HepG2 (cell line): Measurements from ENCODE around the gene IL1RAP. TPM values are rescaled to one million over a fixed set of nuclear protein-coding genes. Genes with fewer than 3 reads are reported as not detected.

Source experiments
- ATAC-seq: fragments of 200-7000 bp; cut with Tn5 transposase; 3 replicates; pipeline ENCODE4 v1.9.1; 2020; ENCODE audit warnings: mild to moderate bottlenecking, moderate library complexity
- BruUV-seq: library from RNA; stranded (reverse); fragments of 400-500 nt; replicated peaks from 2 replicates; lab custom pipeline; 2021; lab: Mats Ljungman, UMichigan
- CTCF ChIA-PET: fragments of 300-600 bp; formaldehyde crosslinking; extraction: SDS; loops from one replicate; lab custom pipeline; 2021; ENCODE audit warnings: low total read pairs, inconsistent platforms, low intra/inter-chr PET ratio; lab: Yijun Ruan, JAX
- POLR2A ChIA-PET: fragments of 350-600 bp; sonication (Branson Sonifier 250); formaldehyde crosslinking; loops from one replicate; lab custom pipeline; 2020; ENCODE audit warnings: antibody characterized with exemption, inconsistent platforms; lab: Yijun Ruan, JAX
- DNase-seq: peaks from one replicate; pipeline ENCODE4 v3.0.0-alpha.2; 2015; ENCODE audit warnings: low spot score
- FAIRE-seq: peaks from 3 replicates; lab custom pipeline; 2011; peaks lifted over from hg19 to GRCh38; lab: Jason Lieb, UNC
- H2AFZ ChIP-seq: one replicate; pipeline ENCODE4 v1.6.1; 2011; ENCODE audit warnings: low read length, inconsistent platforms
- H3K27ac ChIP-seq: fragments of 300-600 bp; 3 replicates; pipeline ENCODE4 v1.8.0; 2011; ENCODE audit warnings: mixed run types, mild to moderate bottlenecking, mixed read lengths, low read length, inconsistent platforms; ENCODE audit not compliant: insufficient read depth; ENCODE audit errors: extremely low read length
- H3K27me3 ChIP-seq, 2 experiments: fragments of 200-600 bp in 1 of 2; 2 replicates in 1 of 2; 3 replicates in 1 of 2; pipeline versions ENCODE4 v1.6.0 to v1.8.0; 2011; ENCODE audit warnings: low read length in 2 of 2, mild to moderate bottlenecking in 2 of 2, moderate library complexity in 2 of 2, inconsistent platforms in 1 of 2; ENCODE audit not compliant: insufficient read depth in 2 of 2, control insufficient read depth in 1 of 2
- H3K36me3 ChIP-seq, 2 experiments: fragments of 200-600 bp in 1 of 2; replicated peaks in 1 of 2; 2 replicates in 1 of 2; 3 replicates in 1 of 2; pipeline versions ENCODE4 v1.5.1 to v1.8.0; 2011; ENCODE audit warnings: low read length in 2 of 2, inconsistent platforms in 1 of 2; ENCODE audit not compliant: insufficient read depth in 2 of 2, control insufficient read depth in 1 of 2
- H3K4me1 ChIP-seq: 2 replicates; pipeline ENCODE4 v1.5.1; 2012; ENCODE audit warnings: low read length, inconsistent platforms; ENCODE audit not compliant: insufficient read depth
- H3K4me2 ChIP-seq: 2 replicates; pipeline ENCODE4 v1.6.0; 2011; ENCODE audit warnings: low read depth, low read length, inconsistent platforms
- H3K4me3 ChIP-seq, 3 experiments: fragments of 200-600 bp in 1 of 3; sonication (generic), shearing (Covaris generic) in 1 of 3; replicated peaks in 1 of 3; 2 replicates each; pipeline ENCODE4 v1.5.1; 2011 to 2016; ENCODE audit warnings: low read length in 3 of 3, inconsistent platforms in 2 of 3, low read depth in 2 of 3, mild to moderate bottlenecking in 2 of 3, control low read depth in 1 of 3, mixed read lengths in 1 of 3; ENCODE audit not compliant: insufficient read depth in 1 of 3
- H3K79me2 ChIP-seq: one replicate; pipeline ENCODE4 v1.6.1; 2011; ENCODE audit warnings: low read length, inconsistent platforms; ENCODE audit not compliant: insufficient read depth
- H3K9ac ChIP-seq: 2 replicates; pipeline ENCODE4 v1.6.0; 2011; ENCODE audit warnings: mild to moderate bottlenecking, low read depth, low read length, inconsistent platforms; ENCODE audit not compliant: insufficient read depth
- H3K9me3 ChIP-seq: 2 replicates; pipeline ENCODE4 v1.5.1; 2012; ENCODE audit warnings: mild to moderate bottlenecking, low read length
- H4K20me1 ChIP-seq: 2 replicates; pipeline ENCODE4 v1.6.0; 2011; ENCODE audit warnings: inconsistent platforms, mild to moderate bottlenecking, low read length, moderate library complexity; ENCODE audit not compliant: insufficient read depth
- CBX1 ChIP-seq: IDR thresholded peaks from one replicate; pipeline ENCODE4 v1.6.1; 2016; ENCODE audit warnings: antibody characterized with exemption, low read depth
- HDAC2 ChIP-seq: sonication (generic); formaldehyde crosslinking; IDR thresholded peaks from 2 replicates; pipeline ENCODE4 v1.4.0; 2020; ENCODE audit warnings: missing genetic modification reagents
- KLF15 ChIP-seq: sonication (generic); formaldehyde crosslinking; IDR thresholded peaks from 2 replicates; pipeline ENCODE4 v1.8.1; 2023; ENCODE audit warnings: borderline replicate concordance, mild to moderate bottlenecking, inconsistent platforms, missing genetic modification reagents, mixed read lengths
- MTA1 ChIP-seq: sonication (generic); formaldehyde crosslinking; IDR thresholded peaks from 2 replicates; pipeline ENCODE4 v1.4.0; 2020; ENCODE audit warnings: missing genetic modification reagents, mild to moderate bottlenecking, borderline replicate concordance
- MXD3 ChIP-seq: IDR thresholded peaks from 2 replicates; pipeline ENCODE4 v1.6.1; 2016; ENCODE audit warnings: mild to moderate bottlenecking, missing biosample characterization, missing genetic modification reagents
- NKX3-1 ChIP-seq: sonication (generic); formaldehyde crosslinking; IDR thresholded peaks from 2 replicates; pipeline ENCODE4 v1.5.0; 2020; ENCODE audit warnings: missing genetic modification reagents
- PAXIP1 ChIP-seq: sonication (generic); formaldehyde crosslinking; conservative IDR thresholded peaks from 2 replicates; pipeline ENCODE4 v1.4.0; 2020; ENCODE audit warnings: mild to moderate bottlenecking, missing genetic modification reagents, moderate library complexity
- RCOR2 ChIP-seq: IDR thresholded peaks from 2 replicates; pipeline ENCODE4 v1.6.1; 2016; ENCODE audit warnings: missing biosample characterization, missing genetic modification reagents
- SP4 ChIP-seq: sonication (generic); formaldehyde crosslinking; IDR thresholded peaks from 2 replicates; pipeline ENCODE4 v1.8.1; 2023; ENCODE audit warnings: mild to moderate bottlenecking, missing genetic modification reagents
- ZNF446 ChIP-seq: sonication (generic); formaldehyde crosslinking; IDR thresholded peaks from 2 replicates; pipeline ENCODE4 v1.5.0; 2020; ENCODE audit warnings: mild to moderate bottlenecking, missing genetic modification reagents
- ZNF501 ChIP-seq: sonication (generic); formaldehyde crosslinking; IDR thresholded peaks from 2 replicates; pipeline ENCODE4 v1.5.1; 2020; ENCODE audit warnings: mild to moderate bottlenecking, moderate library complexity, missing genetic modification reagents
- ZNF790 ChIP-seq: sonication (generic); formaldehyde crosslinking; IDR thresholded peaks from 2 replicates; pipeline ENCODE4 v1.8.0; 2022; ENCODE audit warnings: missing genetic modification reagents, mild to moderate bottlenecking, borderline replicate concordance
- ZNF850 ChIP-seq: sonication (generic); formaldehyde crosslinking; conservative IDR thresholded peaks from 2 replicates; pipeline ENCODE4 v1.9.0; 2021; ENCODE audit warnings: mild to moderate bottlenecking, missing genetic modification reagents
- WGBS: methylation state at CpG from one replicate; pipeline ENCODE4 v1.1.6; 2017; ENCODE audit warnings: low lambda C conversion rate; 5-methylcytosine and 5-hydroxymethylcytosine counted together
- in situ Hi-C: cut with HindIII; loops from 2 replicates; pipeline ENCODE4 v1.10.0; 2017; ENCODE audit warnings: low pct_unique_long_range_greater_than_20kb; ENCODE audit not compliant: extremely low pct_ligation_motif_present
- intact Hi-C: fragments of 100-400 bp; cut with micrococcal nuclease; formaldehyde crosslinking; loops from one replicate; pipeline ENCODE4 v1.10.0; 2022; ENCODE audit not compliant: unreplicated experiment
- polyA plus RNA-seq, 8 experiments: library from polyadenylated mRNA; depleted of rRNA in 3 of 8; stranded (reverse) in 7 of 8; unstranded in 1 of 8; fragments of >200 nt; fragmentation: Illumina TruSeq in 4 of 8; extraction: Trizol in 4 of 8; gene quantifications; 2 replicates each; pipeline versions ENCODE4 v1.2.1 to v1.2.3, GENCODE V29; 2011 to 2016; ENCODE audit warnings: low read depth in 4 of 8, missing spikeins in 1 of 8, mixed read lengths in 1 of 8; ENCODE audit not compliant: insufficient read depth in 1 of 8
- total RNA-seq, 5 experiments: library from RNA; depleted of rRNA; stranded (reverse); fragments of >200 nt; fragmentation: Illumina TruSeq; extraction: Trizol; gene quantifications; 2 replicates each; pipeline ENCODE4 v1.2.3, GENCODE V29; 2016; ENCODE audit warnings: low read depth in 1 of 5

The IL1RAP gene
- total and polyA plus RNA-seq, 2 of the 13 experiments (the other 11 are each of a cell fraction or from before 2014, with no cell fraction given) = 18.3 to 54.9 TPM

- peaks cover 53% of the 10 kb centered on the region for H3K4me1 ChIP-seq
- ATAC-seq = no peak
- no peak overlapping the region for H3K4me3 ChIP-seq
- no peak overlapping the region for H2AFZ ChIP-seq
- no peak overlapping the region for H3K27ac ChIP-seq
- no TSS peak for BruUV-seq
- FAIRE-seq = no peak
- no peak overlapping the region for H3K9ac ChIP-seq
- intact Hi-C loops (no loop called here), in situ Hi-C loops (no loop called here)
- H3K4me2 ChIP-seq = no peak overlapping the region
- H3K9me3 ChIP-seq = no peaks in the 10 kb centered on the region
- DNase-seq = no peak
- 98% methylated on average over 3 of the region's 3 CpGs for WGBS
- peaks cover 87% of the 10 kb centered on the region for H3K79me2 ChIP-seq
- H4K20me1 ChIP-seq = no peaks in the 10 kb centered on the region; the same call in 1 of the 2 replicates
- peaks cover 3 to 12% of the 10 kb centered on the region in 2 experiments; a peak in 3 of 5 replicates for H3K36me3 ChIP-seq
- H3K27me3 ChIP-seq = no peaks in the 10 kb centered on the region
- CTCF ChIA-PET = no interaction called here
- POLR2A ChIA-PET = no interaction called here
- no peak for TF ChIP-seq KLF15
- TF ChIP-seq HDAC2 (CRISPR knock-in tag) = no peak
- no peak for TF ChIP-seq NKX3-1
- TF ChIP-seq ZNF501 (CRISPR knock-in tag) = no peak
- TF ChIP-seq SP4 (CRISPR knock-in tag) = no peak
- no peak for TF ChIP-seq CBX1
- no peak for TF ChIP-seq RCOR2 (CRISPR knock-in tag)
- no peak for TF ChIP-seq ZNF850 (CRISPR knock-in tag)
- no peak for TF ChIP-seq MXD3 (CRISPR knock-in tag)
- no peak for TF ChIP-seq ZNF446
- no peak for TF ChIP-seq PAXIP1 (CRISPR knock-in tag)
- no peak for TF ChIP-seq ZNF790
- no peak for TF ChIP-seq MTA1 (CRISPR knock-in tag)
These were observed 8.1 kb downstream of the IL1RAP start for GRCh38 chr3:190521998-190522397.
